ENCODE results near the gene PEX5L. TPM values are rescaled to one million over a fixed set of nuclear protein-coding genes. Genes with fewer than 3 reads are reported as not detected.
A peak's percentile ranks its signal among the peaks of the same experiment; 100 is the strongest.

The PEX5L gene
- total and polyA plus RNA-seq, 9 donors: 0.30 to 8.6 (median 1.1) TPM

GRCh38 chr3:179832333-179832854 lies 204.3 kb downstream of the PEX5L start:
- no peak for TF ChIP-seq EP300 (IDR thresholded peaks at IDR 0.05)
- TF ChIP-seq CTCF (IDR thresholded peaks at IDR 0.05): no peak
- no peak for TF ChIP-seq POLR2A (IDR thresholded peaks at IDR 0.05)
- H3K27me3 ChIP-seq: no peaks in the 10 kb centered on the region
- no peak overlapping the region for H3K4me3 ChIP-seq
- no peak overlapping the region for H3K27ac ChIP-seq
- no peak for DNase-seq
- H3K36me3 ChIP-seq: no peaks in the 10 kb centered on the region
- 96 to 98% (median 97%) methylated on average over 3 of the region's 3 CpGs for WGBS, 3 donors
- H3K9me3 ChIP-seq: no peaks in the 10 kb centered on the region
- intact Hi-C loops (cut with DNase I): no loop called here
- H3K4me1 ChIP-seq (ENCODE audit: insufficient read depth): peaks cover 18% of the 10 kb centered on the region

GRCh38 chr3:179829401-179829800 lies 207.3 kb downstream of the PEX5L start:
- no peak overlapping the region for H3K4me3 ChIP-seq
- no peaks in the 10 kb centered on the region for H3K27me3 ChIP-seq
- peaks cover 15% of the 10 kb centered on the region for H3K4me1 ChIP-seq (ENCODE audit: insufficient read depth)
- H3K9me3 ChIP-seq: no peaks in the 10 kb centered on the region
- TF ChIP-seq POLR2A (IDR thresholded peaks at IDR 0.05) (no peak), EP300 (IDR thresholded peaks at IDR 0.05) (no peak), CTCF (IDR thresholded peaks at IDR 0.05) (no peak)
- DNase-seq: peak in 1 of 5 donors; percentile 43
- H3K36me3 ChIP-seq: no peaks in the 10 kb centered on the region
- intact Hi-C loops (cut with DNase I): no loop called here
- WGBS, 3 donors: 3 to 13% (median 8%) methylated on average over 5 of the region's 5 CpGs
- peak overlapping the region in 1 of 2 donors; percentile 64 for H3K27ac ChIP-seq

- Histone ChIP-seq H3K4me1 (ENCODE audit: insufficient read depth) (peaks cover 12% of the 10 kb centered on the region), H3K4me3 (no peak overlapping the region), H3K27me3 (no peaks in the 10 kb centered on the region), H3K27ac (peak overlapping the region in 1 of 2 donors; percentile 64), H3K9me3 (no peaks in the 10 kb centered on the region), H3K36me3 (no peaks in the 10 kb centered on the region)
- intact Hi-C loops (cut with DNase I): no loop called here
- TF ChIP-seq CTCF (IDR thresholded peaks at IDR 0.05) (no peak), POLR2A (IDR thresholded peaks at IDR 0.05) (no peak)
- 15 to 39% (median 20%) methylated on average over 2 of the region's 2 CpGs for WGBS, 3 donors
- no peak for DNase-seq
These were observed 208.0 kb downstream of the PEX5L start for GRCh38 chr3:179828738-179829137.

GRCh38 chr3:179826247-179826637 lies 210.5 kb downstream of the PEX5L start:
- Histone ChIP-seq H3K4me3 (no peak overlapping the region), H3K27me3 (no peaks in the 10 kb centered on the region), H3K4me1 (ENCODE audit: insufficient read depth) (peaks cover 6% of the 10 kb centered on the region), H3K27ac (no peak overlapping the region), H3K36me3 (no peaks in the 10 kb centered on the region), H3K9me3 (no peaks in the 10 kb centered on the region)
- no peak for DNase-seq
- TF ChIP-seq CTCF (IDR thresholded peaks at IDR 0.05): no peak
- TF ChIP-seq EP300 (IDR thresholded peaks at IDR 0.05): no peak
- no peak for TF ChIP-seq POLR2A (IDR thresholded peaks at IDR 0.05)
- 1 to 10% (median 4%) methylated on average over 1 of the region's 1 CpG for WGBS, 3 donors
- intact Hi-C loops (cut with DNase I): no loop called here
